ENCODE results near the gene C22orf42.
A peak's percentile ranks its signal among the peaks of the same experiment; 100 is the strongest.

The C22orf42 gene

DNA sequence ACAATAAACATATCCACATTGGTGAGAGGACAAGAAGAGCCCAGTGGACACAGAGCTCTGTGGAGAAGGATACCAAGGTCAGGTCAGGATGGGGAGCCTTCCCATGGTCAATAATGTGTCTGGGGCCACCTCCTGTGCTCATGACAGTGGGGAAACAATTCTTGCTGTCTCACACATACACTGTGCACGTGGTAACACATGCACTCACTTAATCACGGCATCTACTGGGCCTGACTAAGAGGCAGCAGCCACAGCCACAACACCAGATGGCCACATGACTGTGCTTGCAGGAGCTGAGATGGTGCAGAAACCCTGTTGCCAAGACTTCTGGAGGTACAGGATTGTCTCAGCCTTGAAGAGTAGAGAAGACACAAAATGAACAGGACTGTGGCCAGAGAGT lies 28.6 kb downstream of the C22orf42 start:
- TF ChIP-seq, protein P1, sequence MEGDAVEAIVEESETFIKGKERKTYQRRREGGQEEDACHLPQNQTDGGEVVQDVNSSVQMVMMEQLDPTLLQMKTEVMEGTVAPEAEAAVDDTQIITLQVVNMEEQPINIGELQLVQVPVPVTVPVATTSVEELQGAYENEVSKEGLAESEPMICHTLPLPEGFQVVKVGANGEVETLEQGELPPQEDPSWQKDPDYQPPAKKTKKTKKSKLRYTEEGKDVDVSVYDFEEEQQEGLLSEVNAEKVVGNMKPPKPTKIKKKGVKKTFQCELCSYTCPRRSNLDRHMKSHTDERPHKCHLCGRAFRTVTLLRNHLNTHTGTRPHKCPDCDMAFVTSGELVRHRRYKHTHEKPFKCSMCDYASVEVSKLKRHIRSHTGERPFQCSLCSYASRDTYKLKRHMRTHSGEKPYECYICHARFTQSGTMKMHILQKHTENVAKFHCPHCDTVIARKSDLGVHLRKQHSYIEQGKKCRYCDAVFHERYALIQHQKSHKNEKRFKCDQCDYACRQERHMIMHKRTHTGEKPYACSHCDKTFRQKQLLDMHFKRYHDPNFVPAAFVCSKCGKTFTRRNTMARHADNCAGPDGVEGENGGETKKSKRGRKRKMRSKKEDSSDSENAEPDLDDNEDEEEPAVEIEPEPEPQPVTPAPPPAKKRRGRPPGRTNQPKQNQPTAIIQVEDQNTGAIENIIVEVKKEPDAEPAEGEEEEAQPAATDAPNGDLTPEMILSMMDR (IDR thresholded peaks at IDR 0.05; ENCODE audit: borderline replicate concordance, insufficient read depth, low read depth, low read length) = no peak
- no peak overlapping the region for H3K4me3 ChIP-seq (ENCODE audit: low read depth, low read length)

DNA sequence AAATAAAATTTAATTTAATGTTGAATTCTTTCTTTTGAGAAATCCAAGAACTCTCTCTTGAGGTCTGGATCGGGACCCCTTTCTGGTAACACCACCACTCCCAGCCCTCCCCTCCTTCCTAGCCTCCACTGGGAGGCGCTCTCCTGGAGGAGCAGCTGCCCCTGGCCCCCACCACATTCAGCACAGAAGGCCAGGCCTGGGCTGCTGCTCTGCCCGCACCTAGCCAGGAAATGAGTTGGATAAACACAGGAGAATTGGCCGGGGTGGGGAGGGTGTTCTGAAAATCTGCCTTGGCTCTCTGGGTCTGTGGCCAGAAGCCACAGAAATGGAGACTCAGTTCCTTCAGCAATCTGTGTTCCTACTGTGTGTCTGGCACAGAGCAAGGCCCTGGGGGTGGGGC lies 31.2 kb downstream of the C22orf42 start:
- H3K4me3 ChIP-seq (ENCODE audit: low read depth, low read length) = no peak overlapping the region
- TF ChIP-seq, protein P1 (IDR thresholded peaks at IDR 0.05; ENCODE audit: borderline replicate concordance, insufficient read depth, low read depth, low read length) = no peak

DNA sequence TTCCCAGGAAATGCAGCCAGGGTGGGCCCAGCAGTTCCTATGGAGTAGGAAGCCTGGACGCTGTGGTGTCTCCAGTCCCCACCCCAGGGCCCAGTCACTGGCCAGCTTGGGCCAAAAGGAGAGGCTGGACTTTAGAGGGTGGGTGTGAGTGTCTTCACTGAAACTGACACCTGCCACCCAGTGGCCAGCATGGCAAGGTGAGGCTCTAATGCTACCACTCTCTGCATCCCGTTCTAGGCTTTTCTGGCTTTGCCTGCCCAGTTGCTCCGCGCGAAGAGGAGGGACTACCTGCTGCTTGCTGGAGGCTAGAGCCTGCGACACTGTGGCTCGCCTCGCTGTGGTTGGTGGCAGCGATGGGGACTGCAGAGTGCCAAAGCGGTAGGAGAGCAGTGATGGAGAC lies 35.4 kb downstream of the C22orf42 start:
- TF ChIP-seq, protein P1 (IDR thresholded peaks at IDR 0.05; ENCODE audit: borderline replicate concordance, insufficient read depth, low read depth, low read length) = peak; percentile 28; the same call in 1 of the 2 replicates
- no peak overlapping the region for H3K4me3 ChIP-seq (ENCODE audit: low read depth, low read length)

DNA sequence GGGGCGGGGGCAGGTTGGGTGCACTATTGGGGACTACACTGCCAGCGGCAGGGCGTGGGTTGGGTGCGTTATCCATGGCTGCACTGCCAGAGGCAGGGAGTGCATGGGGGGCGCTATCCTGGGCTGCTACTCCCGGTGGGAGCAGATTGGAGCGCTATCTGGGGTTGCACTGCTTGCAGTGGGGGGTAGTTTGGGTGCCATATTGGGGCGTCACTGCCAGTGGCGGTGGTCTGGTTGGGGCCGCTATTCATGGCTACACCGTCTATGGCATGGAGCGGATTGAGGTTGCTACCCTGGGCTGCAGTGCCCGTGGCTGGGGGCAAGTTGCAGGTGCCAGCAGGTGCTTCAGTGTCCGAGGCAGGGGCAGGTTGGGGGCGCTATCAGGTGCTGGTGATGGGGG lies 36.2 kb downstream of the C22orf42 start:
- H3K4me3 ChIP-seq (ENCODE audit: low read depth, low read length) = no peak overlapping the region
- TF ChIP-seq, protein P1 (IDR thresholded peaks at IDR 0.05; ENCODE audit: borderline replicate concordance, insufficient read depth, low read depth, low read length) = no peak

DNA sequence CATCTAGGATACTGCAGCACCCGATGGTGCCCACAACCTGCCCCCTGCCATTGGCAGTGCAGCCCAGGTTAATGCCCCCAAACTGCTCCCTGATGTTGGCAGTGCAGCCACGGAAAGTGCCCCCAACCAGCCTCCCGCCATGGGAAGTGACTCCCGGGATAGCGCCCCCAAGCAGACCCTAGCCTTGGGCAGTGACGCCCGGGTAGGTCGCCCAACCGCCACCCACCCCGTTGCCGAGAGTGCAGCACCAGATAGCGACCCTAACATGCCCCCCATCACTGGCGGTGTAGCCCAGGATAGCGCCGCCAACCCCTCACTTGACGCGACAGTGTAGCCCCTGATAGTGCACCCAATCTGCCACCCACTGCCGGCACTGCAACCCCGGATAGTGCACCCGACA lies 38.5 kb downstream of the C22orf42 start:
- TF ChIP-seq, protein P1 (IDR thresholded peaks at IDR 0.05; ENCODE audit: borderline replicate concordance, insufficient read depth, low read depth, low read length) = no peak
- no peak overlapping the region for H3K4me3 ChIP-seq (ENCODE audit: low read depth, low read length)

DNA sequence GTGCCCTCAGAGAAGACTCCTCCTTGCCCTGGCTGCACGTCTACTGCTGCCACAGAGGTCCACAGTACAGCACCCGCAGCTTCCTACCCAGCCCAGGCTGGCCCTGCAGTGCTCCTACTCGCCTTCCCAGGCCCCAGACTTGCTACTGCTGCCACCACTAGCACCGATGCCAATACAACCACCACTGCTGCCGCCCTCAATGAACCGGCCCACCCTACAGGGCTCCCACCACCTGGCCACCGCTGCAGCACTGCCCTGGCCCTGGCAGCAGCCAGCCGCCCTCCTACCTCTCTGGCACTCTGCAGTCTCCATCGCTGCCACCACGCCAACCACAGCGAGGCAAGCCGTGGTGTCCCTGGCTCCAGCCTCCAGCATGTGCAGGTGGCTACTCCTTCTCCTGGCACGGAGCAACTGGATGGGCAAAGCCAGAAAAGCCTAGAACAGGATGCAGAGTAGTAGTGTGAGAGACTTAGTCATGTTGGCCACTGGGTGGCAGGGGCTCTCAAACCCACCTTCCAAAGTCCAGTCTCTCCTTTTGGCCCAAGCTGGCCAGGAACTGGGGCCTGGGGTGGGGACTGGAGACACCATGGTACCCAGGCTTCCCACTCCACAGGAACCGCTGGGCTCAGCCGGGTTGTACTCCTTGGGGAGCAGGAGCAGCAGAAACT lies 39.4 kb downstream of the C22orf42 start:
- H3K4me3 ChIP-seq (ENCODE audit: low read depth, low read length) = no peak overlapping the region
- TF ChIP-seq, protein P1 (IDR thresholded peaks at IDR 0.05; ENCODE audit: borderline replicate concordance, insufficient read depth, low read depth, low read length) = no peak

DNA sequence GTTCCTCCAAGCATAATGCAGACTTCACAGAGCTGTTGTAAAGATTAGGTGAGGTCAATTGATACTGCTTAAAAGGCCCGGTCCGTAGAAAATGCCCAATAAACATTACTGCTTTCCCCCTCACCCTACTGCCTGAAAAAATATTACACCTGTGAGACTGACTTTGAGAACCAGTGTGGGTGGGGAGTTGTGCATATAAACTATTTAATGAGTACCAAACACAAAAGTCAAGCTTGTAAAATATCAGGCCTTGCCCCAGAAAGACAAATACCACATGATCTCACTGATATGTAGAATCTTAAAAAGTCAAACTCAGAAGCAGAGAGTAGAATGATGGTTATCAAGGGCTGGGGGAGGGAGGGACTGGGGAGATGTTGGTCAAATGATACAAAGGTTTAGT lies 46.7 kb downstream of the C22orf42 start:
- TF ChIP-seq, protein P1 (IDR thresholded peaks at IDR 0.05; ENCODE audit: borderline replicate concordance, insufficient read depth, low read depth, low read length) = no peak
- no peak overlapping the region for H3K4me3 ChIP-seq (ENCODE audit: low read depth, low read length)

Data from GM12875 (cell line).